H9 (cell line): ENCODE results near the gene GCSH. TPM values are rescaled to one million over a fixed set of nuclear protein-coding genes. Genes with fewer than 3 reads are reported as not detected.

ENCODE experiments used
- DNase-seq: peaks from one replicate; pipeline ENCODE4 v3.0.0-alpha.2; 2017
- H2AFZ ChIP-seq: one replicate; pipeline ENCODE4 v1.6.1; 2013; ENCODE audit warnings: mild to moderate bottlenecking, low read length, control low read depth, moderate library complexity
- H2AK5ac ChIP-seq: 2 replicates; pipeline ENCODE4 v1.6.1; 2013; ENCODE audit warnings: low read length, control low read depth, mixed read lengths; ENCODE audit not compliant: insufficient read length
- H2BK120ac ChIP-seq: one replicate; pipeline ENCODE4 v1.6.1; 2013; ENCODE audit warnings: low read depth, mild to moderate bottlenecking, low read length, control low read depth, inconsistent platforms; ENCODE audit not compliant: poor library complexity, severe bottlenecking
- H2BK12ac ChIP-seq: 2 replicates; pipeline ENCODE4 v1.6.1; 2013; ENCODE audit warnings: low read length, control low read depth, mixed read lengths, low read depth; ENCODE audit not compliant: insufficient read length
- H2BK15ac ChIP-seq: 2 replicates; pipeline ENCODE4 v1.6.1; 2013; ENCODE audit warnings: low read depth, low read length, control low read depth
- H2BK20ac ChIP-seq: one replicate; pipeline ENCODE4 v1.6.1; 2013; ENCODE audit warnings: low read depth, mild to moderate bottlenecking, low read length, control low read depth, inconsistent platforms; ENCODE audit not compliant: poor library complexity, severe bottlenecking
- H2BK5ac ChIP-seq: 2 replicates; pipeline ENCODE4 v1.6.1; 2013; ENCODE audit warnings: low read length, control low read depth, mixed read lengths; ENCODE audit not compliant: insufficient read length
- H3K14ac ChIP-seq: 2 replicates; pipeline ENCODE4 v1.6.1; 2013; ENCODE audit warnings: low read length, control low read depth; ENCODE audit not compliant: insufficient read depth
- H3K18ac ChIP-seq: 2 replicates; pipeline ENCODE4 v1.6.1; 2013; ENCODE audit warnings: low read depth, mild to moderate bottlenecking, mixed read lengths, low read length, control low read depth; ENCODE audit not compliant: insufficient read length
- H3K23ac ChIP-seq: 2 replicates; pipeline ENCODE4 v1.6.1; 2013; ENCODE audit warnings: low read length, control low read depth, mixed read lengths, low read depth; ENCODE audit not compliant: insufficient read length
- H3K23me2 ChIP-seq: 2 replicates; pipeline ENCODE4 v1.6.1; 2013; ENCODE audit warnings: low read depth, mild to moderate bottlenecking, mixed read lengths, low read length, control low read depth; ENCODE audit not compliant: insufficient read length, poor library complexity, severe bottlenecking
- H3K27ac ChIP-seq: 2 replicates; pipeline ENCODE4 v1.5.1; 2013; ENCODE audit warnings: low read length, control low read depth, mixed read lengths, low read depth; ENCODE audit not compliant: insufficient read length
- H3K27me3 ChIP-seq: 2 replicates; pipeline ENCODE4 v1.6.1; 2013; ENCODE audit warnings: low read length, control low read depth, inconsistent platforms; ENCODE audit not compliant: insufficient read depth
- H3K4ac ChIP-seq: 2 replicates; pipeline ENCODE4 v1.6.1; 2013; ENCODE audit warnings: low read depth, mild to moderate bottlenecking, control low read depth, inconsistent platforms, low read length, moderate library complexity
- H3K4me1 ChIP-seq: 2 replicates; pipeline ENCODE4 v1.6.1; 2013; ENCODE audit warnings: low read length, control low read depth, inconsistent platforms; ENCODE audit not compliant: insufficient read depth
- H3K4me2 ChIP-seq: 2 replicates; pipeline ENCODE4 v1.6.1; 2013; ENCODE audit warnings: low read length, control low read depth, mixed read lengths; ENCODE audit not compliant: insufficient read length, insufficient read depth
- H3K56ac ChIP-seq: 2 replicates; pipeline ENCODE4 v1.6.1; 2013; ENCODE audit warnings: low read depth, mild to moderate bottlenecking, mixed read lengths, low read length, control low read depth; ENCODE audit not compliant: insufficient read length
- H3K79me1 ChIP-seq: 2 replicates; pipeline ENCODE4 v1.6.1; 2013; ENCODE audit warnings: low read depth, mild to moderate bottlenecking, moderate library complexity, low read length, control low read depth, inconsistent platforms; ENCODE audit not compliant: insufficient read depth, poor library complexity, severe bottlenecking
- H3K79me2 ChIP-seq: 2 replicates; pipeline ENCODE4 v1.6.1; 2013; ENCODE audit warnings: low read length, control low read depth, inconsistent platforms; ENCODE audit not compliant: insufficient read depth
- H3K9ac ChIP-seq: 2 replicates; pipeline ENCODE4 v1.6.1; 2013; ENCODE audit warnings: low read length, control low read depth, mixed read lengths; ENCODE audit not compliant: insufficient read length; ENCODE audit errors: extremely low read depth
- H3K9me3 ChIP-seq: one replicate; pipeline ENCODE4 v1.6.1; 2013; ENCODE audit warnings: low read depth, low read length, inconsistent platforms; ENCODE audit not compliant: control insufficient read depth
- H3T11ph ChIP-seq: one replicate; pipeline ENCODE4 v1.6.1; 2013; ENCODE audit warnings: mild to moderate bottlenecking, low read length, control low read depth, inconsistent platforms
- H4K20me1 ChIP-seq: one replicate; pipeline ENCODE4 v1.6.1; 2013; ENCODE audit not compliant: control insufficient read depth, insufficient read length, insufficient read depth
- H4K5ac ChIP-seq: 2 replicates; pipeline ENCODE4 v1.6.1; 2013; ENCODE audit warnings: low read depth, mild to moderate bottlenecking, mixed read lengths, low read length, control low read depth; ENCODE audit not compliant: insufficient read length
- H4K8ac ChIP-seq: replicated peaks from 2 replicates; pipeline ENCODE4 v1.6.1; 2013; ENCODE audit warnings: low read length, control low read depth, mixed read lengths, low read depth; ENCODE audit not compliant: insufficient read length
- H4K91ac ChIP-seq: 2 replicates; pipeline ENCODE4 v1.6.1; 2013; ENCODE audit warnings: low read depth, mild to moderate bottlenecking, moderate library complexity, mixed read lengths, low read length, control low read depth; ENCODE audit not compliant: insufficient read length
- H3K27ac Mint-ChIP-seq, 3 experiments: 2 replicates in 2 of 3; 3 replicates in 1 of 3; pipeline ENCODE4 v1.8.0; 2020 to 2021; ENCODE audit warnings: mixed read lengths in 3 of 3, mild to moderate bottlenecking in 1 of 3, moderate library complexity in 1 of 3
- H3K27me3 Mint-ChIP-seq: 2 replicates; pipeline ENCODE4 v1.8.0; 2021; ENCODE audit warnings: low read depth, mild to moderate bottlenecking, moderate library complexity, mixed read lengths
- H3K36me3 Mint-ChIP-seq, 3 experiments: 2 replicates in 2 of 3; 3 replicates in 1 of 3; pipeline ENCODE4 v1.8.0; 2020 to 2021; ENCODE audit warnings: low read depth in 3 of 3, mixed read lengths in 3 of 3; ENCODE audit not compliant: insufficient read depth in 1 of 3
- H3K4me1 Mint-ChIP-seq, 2 experiments: 2 replicates each; pipeline ENCODE4 v1.8.0; 2020; ENCODE audit warnings: mixed read lengths in 2 of 2
- H3K4me3 Mint-ChIP-seq, 2 experiments: 2 replicates in 1 of 2; 3 replicates in 1 of 2; pipeline ENCODE4 v1.8.0; 2020 to 2021; ENCODE audit warnings: mild to moderate bottlenecking in 2 of 2, mixed read lengths in 2 of 2, moderate library complexity in 1 of 2
- H3K9me3 Mint-ChIP-seq, 2 experiments: 2 replicates in 1 of 2; 3 replicates in 1 of 2; pipeline ENCODE4 v1.8.0; 2020; ENCODE audit warnings: mild to moderate bottlenecking in 2 of 2, mixed read lengths in 2 of 2, moderate library complexity in 1 of 2
- CTCF ChIP-seq: fragments of 200-600 bp; sonication (generic); conservative IDR thresholded peaks from 3 replicates; pipeline ENCODE4 v1.8.0; 2021; ENCODE audit warnings: antibody characterized with exemption, mild to moderate bottlenecking
- WGBS: extraction: QIAGEN DNeasy Blood & Tissue Kit; methylation state at CpG from one replicate; pipeline ENCODE4 v1.1.7; 2013; ENCODE audit warnings: missing lambda C conversion rate, low lambda C conversion rate, mixed read lengths; ENCODE audit not compliant: insufficient read length; ENCODE audit errors: extremely low coverage; 5-methylcytosine and 5-hydroxymethylcytosine counted together
- total RNA-seq: library from RNA; stranded (reverse); gene quantifications from 2 replicates; pipeline ENCODE4 v1.2.1, GENCODE V29; 2021

The GCSH gene
- total RNA-seq, 1 experiment from 2014 or later = 87.4 TPM

- no peaks in the 10 kb centered on the region for H3K23me2 ChIP-seq
- no peak overlapping the region for H2AFZ ChIP-seq
- H3K4me1 ChIP-seq = no peaks in the 10 kb centered on the region
- H4K8ac ChIP-seq = no peak overlapping the region
- Mint-ChIP-seq H3K9me3 (no peaks in the 10 kb centered on the region), H3K4me3 (no peak overlapping the region), H3K4me1 (peaks cover 14% of the 10 kb centered on the region in 2 experiments), H3K27ac (no peak overlapping the region), H3K36me3 (no peaks in the 10 kb centered on the region), H3K27me3 (no peaks in the 10 kb centered on the region; the same call in 1 of the 2 replicates)
- no peaks in the 10 kb centered on the region for H3K27me3 ChIP-seq
- no peak overlapping the region for H3T11ph ChIP-seq
- H3K4me2 ChIP-seq = no peak overlapping the region
- H3K23ac ChIP-seq = no peak overlapping the region
- no peaks in the 10 kb centered on the region for H3K9me3 ChIP-seq
- no peak overlapping the region for H3K14ac ChIP-seq
- no peak overlapping the region for H2BK20ac ChIP-seq
- H3K79me1 ChIP-seq = no peaks in the 10 kb centered on the region
- no peak overlapping the region for H2BK120ac ChIP-seq
- no peak for TF ChIP-seq CTCF
- no peak overlapping the region for H3K56ac ChIP-seq
- no peaks in the 10 kb centered on the region for H4K20me1 ChIP-seq
- no peak overlapping the region for H3K18ac ChIP-seq
- DNase-seq = no peak
- no peak overlapping the region for H3K9ac ChIP-seq
- H3K79me2 ChIP-seq = no peaks in the 10 kb centered on the region
- H2BK12ac ChIP-seq = no peak overlapping the region
- H2BK5ac ChIP-seq = no peak overlapping the region
- no peak overlapping the region for H2BK15ac ChIP-seq
- H4K91ac ChIP-seq = no peak overlapping the region
- no peak overlapping the region for H3K27ac ChIP-seq
- no peak overlapping the region for H4K5ac ChIP-seq
- H3K4ac ChIP-seq = no peak overlapping the region
- no peak overlapping the region for H2AK5ac ChIP-seq
- no CpG with 5 or more reads among the region's 4 CpGs for WGBS
Measured at GRCh38 chr16:81069063-81069462, 27.1 kb downstream of the GCSH start.
